SIG-M5 (cell line): ENCODE results near the gene SLC35E4.
A peak's percentile ranks its signal among the peaks of the same experiment; 100 is the strongest.
"Not testable (repeated sequence)": the region's sequence is repeated elsewhere in the genome, so short reads cannot be mapped to it uniquely, and the experiment has no call there.

Experiments used
- DNase-seq: peaks from one replicate; lab custom pipeline; 2025; lab: John Stamatoyannopoulos, UW

The SLC35E4 gene

GRCh38 chr22:30611197-30611596 lies 24.4 kb upstream of the SLC35E4 start:
- no peak for DNase-seq

DNA sequence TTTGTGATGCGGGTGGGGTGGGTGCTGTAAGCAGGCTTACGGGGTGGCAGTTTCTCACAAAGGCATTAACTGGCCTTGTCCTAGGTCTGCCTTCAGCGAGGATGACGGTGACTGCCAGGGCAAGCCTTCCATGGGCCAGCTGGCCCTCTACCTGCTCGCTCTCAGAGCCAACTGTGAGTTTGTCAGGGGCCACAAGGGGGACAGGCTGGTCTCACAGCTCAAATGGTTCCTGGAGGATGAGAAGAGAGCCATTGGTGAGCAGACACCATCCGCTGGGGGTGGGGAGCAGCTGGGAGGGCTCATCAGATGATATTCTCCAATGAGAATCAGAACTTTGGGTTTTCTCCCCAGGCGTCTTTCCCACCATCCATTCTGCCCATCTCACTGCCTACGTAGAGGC lies 22.8 kb upstream of the SLC35E4 start:
- no peak for DNase-seq

- no peak for DNase-seq
Observed at GRCh38 chr22:30614268-30614667, 21.3 kb upstream of the SLC35E4 start.

GRCh38 chr22:30614879-30615278 lies 20.7 kb upstream of the SLC35E4 start:
- DNase-seq: no peak

GRCh38 chr22:30615543-30615954 lies 20.0 kb upstream of the SLC35E4 start:
- no peak for DNase-seq

- no peak for DNase-seq
Observed at GRCh38 chr22:30617819-30618218, 17.8 kb upstream of the SLC35E4 start.

GRCh38 chr22:30619909-30620308 lies 15.7 kb upstream of the SLC35E4 start:
- DNase-seq: not testable (repeated sequence)

- DNase-seq: no peak
Observed at GRCh38 chr22:30626413-30626812, 9.2 kb upstream of the SLC35E4 start.

DNA sequence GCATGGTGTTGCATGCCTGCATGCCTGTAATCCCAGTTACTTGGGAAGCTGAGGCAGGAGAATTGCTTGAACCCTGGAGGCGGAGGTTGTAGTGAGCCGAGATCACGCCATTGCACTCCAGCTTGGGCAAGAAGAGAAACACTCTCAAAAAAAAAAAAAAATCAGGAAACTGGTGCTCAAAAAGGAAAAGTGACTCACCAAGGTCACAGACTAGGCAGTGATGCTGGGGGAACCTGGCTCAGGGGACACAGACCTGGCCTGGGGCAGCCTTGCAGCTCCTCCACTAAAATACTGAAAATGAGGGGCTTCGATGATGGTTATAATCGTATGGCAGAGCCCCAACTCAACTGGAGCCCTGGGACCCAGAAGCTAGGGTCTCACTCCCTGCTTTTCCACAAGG lies 8.1 kb upstream of the SLC35E4 start:
- DNase-seq: no peak

- DNase-seq: no peak
Observed at GRCh38 chr22:30628491-30628890, 7.1 kb upstream of the SLC35E4 start.

GRCh38 chr22:30631469-30631868 lies 4.1 kb upstream of the SLC35E4 start:
- DNase-seq: not testable (repeated sequence)

DNA sequence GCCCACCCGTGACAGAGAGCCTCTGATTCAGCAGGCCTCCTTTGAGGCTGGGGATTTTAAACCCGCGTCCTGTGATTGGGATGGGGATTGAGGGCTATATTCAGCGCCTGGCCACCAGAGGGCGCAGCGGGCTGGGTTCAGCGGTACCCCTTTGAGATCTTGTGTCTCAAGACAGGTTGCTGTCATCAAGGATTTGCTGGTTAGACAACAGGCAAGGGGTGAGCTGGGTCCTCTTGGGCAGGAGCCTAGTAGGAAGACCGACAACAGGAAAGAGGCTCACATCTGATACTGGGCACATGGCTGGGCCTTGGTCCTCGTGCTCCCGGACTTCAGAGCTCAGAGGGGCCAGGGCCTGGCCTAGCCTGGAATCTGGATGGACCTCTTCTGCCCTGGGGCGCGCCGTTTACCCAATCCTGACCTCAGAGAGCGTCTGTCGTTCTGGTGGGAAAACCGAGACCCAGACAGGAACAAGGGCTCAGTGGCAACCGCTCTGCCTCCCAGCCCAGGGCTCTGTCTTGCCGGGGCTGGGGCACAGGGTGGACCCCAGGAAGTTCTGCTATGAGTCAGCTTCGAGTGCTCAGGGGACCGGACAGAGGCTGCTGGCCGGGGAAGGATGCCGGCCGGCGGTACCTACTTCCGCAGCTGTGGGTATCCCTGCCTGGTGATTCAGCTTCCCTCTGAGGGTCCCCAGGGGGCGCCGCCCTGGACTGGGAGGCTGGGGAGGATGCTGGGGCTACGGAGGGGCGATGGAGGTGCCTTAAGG lies 929 bp upstream of the SLC35E4 start:
- DNase-seq: peak; percentile 5

- DNase-seq: no peak
Observed at GRCh38 chr22:30636226-30637077, 871 bp downstream of the SLC35E4 start.

DNA sequence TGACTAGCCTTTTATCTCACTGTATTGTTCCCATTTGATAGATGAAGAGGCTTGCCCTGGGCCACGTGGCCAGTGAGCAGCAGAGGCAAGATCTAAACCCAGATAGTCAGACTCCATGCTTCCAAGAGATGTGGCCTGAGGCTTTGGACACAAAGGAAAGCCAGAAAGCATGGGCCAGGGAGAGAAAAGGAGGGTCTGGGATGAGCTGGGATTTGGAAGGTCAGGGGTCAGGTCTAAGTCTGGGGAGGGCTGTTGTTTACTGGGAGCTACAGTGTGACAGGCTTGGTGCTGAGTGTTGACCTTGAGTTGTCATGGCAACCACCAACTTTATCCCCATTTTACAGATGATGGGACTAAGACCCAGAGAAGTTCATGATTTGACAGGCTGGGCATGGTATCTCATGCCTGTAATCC lies 2.1 kb downstream of the SLC35E4 start:
- DNase-seq: no peak

DNA sequence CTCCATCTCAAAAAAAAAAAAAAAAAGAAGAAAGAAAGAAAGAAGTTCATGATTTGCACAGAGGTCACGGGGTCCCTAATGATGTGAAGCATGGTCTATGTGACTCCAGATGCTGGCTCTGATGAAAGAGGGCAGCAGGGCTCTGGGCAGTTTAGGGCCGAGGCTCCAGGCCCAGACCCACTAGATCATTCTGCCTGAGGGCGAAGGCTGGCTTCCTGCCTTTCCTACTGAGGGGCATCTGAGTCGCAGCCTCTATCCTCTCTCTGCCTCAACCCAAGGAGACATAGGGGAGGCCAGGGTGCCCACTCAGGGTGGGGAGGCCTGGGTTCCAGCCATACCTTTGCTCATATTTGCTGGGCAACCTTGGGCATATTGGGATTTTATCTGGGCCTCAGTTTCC lies 4.8 kb downstream of the SLC35E4 start:
- DNase-seq: no peak

- no peak for DNase-seq
Observed at GRCh38 chr22:30640839-30641430, 5.4 kb downstream of the SLC35E4 start.

- DNase-seq: no peak
Observed at GRCh38 chr22:30643055-30643875, 7.7 kb downstream of the SLC35E4 start.

GRCh38 chr22:30646518-30647160 lies 11.1 kb downstream of the SLC35E4 start:
- no peak for DNase-seq

DNA sequence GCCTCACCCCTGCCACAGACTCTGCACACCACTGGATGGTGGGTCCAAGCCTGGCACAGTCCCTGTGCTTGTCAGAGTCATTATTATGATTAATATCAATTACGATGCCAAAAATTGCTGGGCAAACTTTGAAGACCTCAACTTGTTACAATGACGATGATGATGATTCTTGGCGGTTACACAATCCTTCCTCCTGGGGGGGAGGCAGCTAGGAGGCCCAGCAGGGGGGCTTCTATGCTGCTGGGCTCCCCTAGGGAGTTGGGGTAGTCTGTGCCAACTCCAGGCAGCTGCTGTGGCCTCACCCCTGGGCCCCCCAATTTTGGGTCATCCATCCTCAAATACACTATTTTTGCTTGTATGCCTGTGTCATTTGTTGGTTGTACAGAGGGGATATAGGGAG lies 12.0 kb downstream of the SLC35E4 start:
- DNase-seq: no peak

GRCh38 chr22:30648825-30649224 lies 13.2 kb downstream of the SLC35E4 start:
- DNase-seq: no peak

- no peak for DNase-seq
Observed at GRCh38 chr22:30649430-30650007, 13.9 kb downstream of the SLC35E4 start.
